Mesodermal cell (in vitro differentiated cells): ENCODE measurements around the gene ARHGAP23.

Experiments
- H3K27ac ChIP-seq: 2 replicates; pipeline ENCODE4 v1.7.0; 2013; ENCODE audit warnings: mild to moderate bottlenecking, low read depth, low read length, moderate library complexity; ENCODE audit not compliant: severe bottlenecking
- H3K36me3 ChIP-seq: 2 replicates; pipeline ENCODE4 v1.7.1; 2013; ENCODE audit warnings: mild to moderate bottlenecking, low read length, moderate library complexity; ENCODE audit not compliant: control insufficient read depth, insufficient read depth
- H3K4me1 ChIP-seq: one replicate; pipeline ENCODE4 v1.7.1; 2013; ENCODE audit warnings: mild to moderate bottlenecking, low read length; ENCODE audit not compliant: insufficient read depth, control insufficient read depth, poor library complexity, severe bottlenecking
- H3K4me3 ChIP-seq: 2 replicates; pipeline ENCODE4 v1.7.0; 2013; ENCODE audit warnings: low read length, control low read depth, mild to moderate bottlenecking; ENCODE audit not compliant: insufficient read depth, poor library complexity, severe bottlenecking; ENCODE audit errors: extremely low read depth
- H3K9me3 ChIP-seq: 2 replicates; pipeline ENCODE4 v1.7.1; 2013; ENCODE audit warnings: mild to moderate bottlenecking, low read length, moderate library complexity; ENCODE audit not compliant: control insufficient read depth
- WGBS, 2 experiments: methylation state at CpG; one replicate each; pipeline ENCODE4 v1.1.5; 2013; ENCODE audit warnings: missing lambda C conversion rate in 2 of 2; ENCODE audit not compliant: insufficient coverage in 2 of 2; 5-methylcytosine and 5-hydroxymethylcytosine counted together

ARHGAP23 gene

DNA sequence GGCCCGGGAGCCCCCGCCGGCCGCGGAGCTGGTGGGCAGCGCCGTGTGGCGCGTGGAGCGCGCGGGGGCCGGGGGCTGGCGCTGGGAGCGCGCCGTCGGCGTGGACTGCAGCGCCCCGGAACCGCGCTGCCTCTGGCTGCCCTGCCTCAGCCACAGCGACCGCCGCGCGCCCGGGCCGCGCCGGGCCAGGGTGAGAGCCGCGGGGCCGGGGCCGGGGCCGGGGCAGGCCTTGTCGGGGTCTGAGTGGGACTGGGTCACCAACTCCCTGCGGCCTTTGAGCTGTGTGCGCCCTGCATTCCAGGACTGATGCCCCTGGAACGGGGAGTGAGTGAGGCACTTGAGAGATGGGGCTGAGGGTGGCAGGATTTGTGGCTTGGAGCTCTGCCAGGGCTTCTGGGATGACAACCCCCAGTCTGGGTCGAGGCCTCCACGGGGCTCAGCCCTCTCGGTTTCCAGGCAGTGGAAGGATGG, 25.7 kb downstream of the ARHGAP23 start:
- Histone ChIP-seq H3K4me3 (peak overlapping the region; percentile 57), H3K36me3 (peaks cover 19% of the 10 kb centered on the region), H3K9me3 (no peaks in the 10 kb centered on the region), H3K27ac (no peak overlapping the region), H3K4me1 (peaks cover 57% of the 10 kb centered on the region)
- WGBS, 2 experiments = 3 to 6% methylated on average over 38 to 43 of the region's 44 CpGs

GRCh38 chr17:38454532-38454931, 26.3 kb downstream of the ARHGAP23 start:
- 12 to 24% methylated on average over 7 to 9 of the region's 12 CpGs for WGBS, 2 experiments
- Histone ChIP-seq H3K4me3 (peak overlapping the region; percentile 57), H3K9me3 (no peaks in the 10 kb centered on the region), H3K4me1 (peaks cover 53% of the 10 kb centered on the region), H3K36me3 (peaks cover 24% of the 10 kb centered on the region), H3K27ac (peak overlapping the region; percentile 73)

DNA sequence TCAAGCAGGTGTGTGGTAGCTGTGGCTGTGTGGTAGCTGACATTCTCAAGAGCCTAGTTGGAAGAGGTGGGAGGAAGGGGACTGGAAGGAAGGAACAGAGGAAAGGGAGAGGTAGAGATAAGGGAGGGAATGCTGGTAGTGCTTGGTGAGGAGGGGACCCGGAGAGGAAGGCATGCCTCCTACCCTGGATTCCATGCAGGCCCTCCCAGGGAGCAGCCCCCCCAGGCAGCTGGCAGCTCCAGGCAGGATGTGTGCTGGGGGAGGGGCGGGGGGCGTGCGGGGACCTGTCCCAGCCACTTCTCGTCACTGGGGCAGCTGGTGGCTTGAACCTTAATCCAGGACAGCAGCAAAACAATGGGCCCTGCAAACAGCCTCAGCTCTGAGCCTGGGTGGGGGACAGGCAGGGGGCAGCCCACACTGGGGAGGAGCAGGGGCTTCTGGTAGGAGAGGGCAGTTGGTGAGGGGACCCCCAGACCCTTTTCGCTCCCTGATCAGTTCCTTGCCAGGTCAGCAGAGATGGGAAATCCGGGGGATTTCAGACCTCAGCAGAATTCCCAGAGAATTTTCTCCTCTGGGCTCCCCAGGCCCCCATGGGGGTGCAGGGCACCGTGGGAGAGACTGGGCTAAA, 27.1 kb downstream of the ARHGAP23 start:
- peaks cover 33% of the 10 kb centered on the region for H3K36me3 ChIP-seq
- WGBS, 2 experiments = 61 to 69% methylated on average over 3 of the region's 8 CpGs
- H3K4me1 ChIP-seq = peaks cover 47% of the 10 kb centered on the region
- H3K4me3 ChIP-seq = peak overlapping the region; percentile 57
- no peaks in the 10 kb centered on the region for H3K9me3 ChIP-seq
- H3K27ac ChIP-seq = peak overlapping the region; percentile 73

DNA sequence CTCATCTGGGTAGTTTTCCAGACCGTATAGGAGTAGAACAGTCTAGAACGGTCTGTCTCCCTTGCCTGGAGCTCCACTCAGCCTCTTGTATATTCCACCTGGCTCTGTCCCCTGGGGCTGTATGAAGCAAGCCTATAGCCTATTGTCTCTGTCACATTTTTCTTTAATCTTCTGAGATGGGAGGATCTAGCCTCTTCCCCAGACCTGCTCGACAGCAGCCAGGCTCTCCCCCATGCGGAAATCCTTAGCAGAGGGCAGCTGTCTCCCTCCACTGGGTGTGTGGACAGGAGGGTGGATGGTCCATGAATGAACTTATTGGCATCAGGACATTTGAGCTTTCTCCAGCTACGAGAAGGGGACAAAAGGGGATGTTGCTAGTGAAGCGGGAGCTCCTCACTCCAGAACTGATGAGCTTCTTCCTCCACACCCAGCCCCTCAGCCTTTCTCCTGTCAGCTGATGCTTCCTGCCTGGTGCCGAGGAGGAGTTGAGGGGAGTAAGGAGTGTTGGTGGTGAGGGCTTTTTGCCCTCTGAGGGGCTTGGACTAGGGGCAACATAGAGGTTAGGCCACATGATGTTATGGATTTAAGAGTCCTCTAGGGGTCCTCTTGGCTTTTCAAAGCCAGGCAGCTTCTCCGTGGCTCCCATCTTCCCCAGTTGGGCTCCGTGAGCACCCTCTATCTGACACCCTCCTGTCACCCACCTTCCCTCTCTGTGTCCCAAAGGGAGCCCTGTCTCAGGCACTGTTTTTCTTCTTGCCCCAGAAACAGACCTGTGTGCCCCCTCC, 28.0 kb downstream of the ARHGAP23 start:
- peak overlapping the region; percentile 57 for H3K4me3 ChIP-seq
- peaks cover 45% of the 10 kb centered on the region for H3K4me1 ChIP-seq
- peak overlapping the region; percentile 36 for H3K27ac ChIP-seq
- 78 to 87% methylated on average over 6 of the region's 9 CpGs for WGBS, 2 experiments
- H3K9me3 ChIP-seq = no peaks in the 10 kb centered on the region
- peaks cover 41% of the 10 kb centered on the region for H3K36me3 ChIP-seq

- Histone ChIP-seq H3K9me3 (no peaks in the 10 kb centered on the region), H3K4me1 (peaks cover 43% of the 10 kb centered on the region), H3K36me3 (peaks cover 53% of the 10 kb centered on the region), H3K4me3 (no peak overlapping the region), H3K27ac (no peak overlapping the region)
- WGBS, 2 experiments = 95% methylated on average over 12 to 16 of the region's 18 CpGs
These were observed 29.5 kb downstream of the ARHGAP23 start for GRCh38 chr17:38457577-38458371.

DNA sequence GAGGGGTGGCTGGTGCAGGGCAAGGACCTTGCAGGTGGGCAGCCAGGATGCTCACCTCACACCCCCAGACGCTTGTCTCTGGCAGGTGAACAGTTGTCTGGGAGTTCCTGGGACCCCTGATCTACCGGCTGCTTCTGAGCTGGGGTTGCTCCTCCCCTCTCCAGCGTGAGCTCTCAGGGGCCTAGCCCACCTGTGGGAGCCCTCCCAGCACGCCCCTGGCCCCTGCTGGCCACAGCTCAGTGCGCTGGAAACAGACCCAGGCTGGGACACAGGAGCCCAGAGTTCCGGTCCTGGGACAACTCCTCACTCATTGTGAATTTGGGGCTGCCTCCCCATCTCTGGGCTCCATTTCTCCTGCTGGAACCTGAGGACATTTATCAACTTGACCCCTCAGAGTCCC, 30.3 kb downstream of the ARHGAP23 start:
- Histone ChIP-seq H3K36me3 (peaks cover 60% of the 10 kb centered on the region), H3K4me1 (peaks cover 43% of the 10 kb centered on the region), H3K4me3 (no peak overlapping the region), H3K27ac (no peak overlapping the region), H3K9me3 (no peaks in the 10 kb centered on the region)
- 84 to 91% methylated on average over 5 to 6 of the region's 6 CpGs for WGBS, 2 experiments

DNA sequence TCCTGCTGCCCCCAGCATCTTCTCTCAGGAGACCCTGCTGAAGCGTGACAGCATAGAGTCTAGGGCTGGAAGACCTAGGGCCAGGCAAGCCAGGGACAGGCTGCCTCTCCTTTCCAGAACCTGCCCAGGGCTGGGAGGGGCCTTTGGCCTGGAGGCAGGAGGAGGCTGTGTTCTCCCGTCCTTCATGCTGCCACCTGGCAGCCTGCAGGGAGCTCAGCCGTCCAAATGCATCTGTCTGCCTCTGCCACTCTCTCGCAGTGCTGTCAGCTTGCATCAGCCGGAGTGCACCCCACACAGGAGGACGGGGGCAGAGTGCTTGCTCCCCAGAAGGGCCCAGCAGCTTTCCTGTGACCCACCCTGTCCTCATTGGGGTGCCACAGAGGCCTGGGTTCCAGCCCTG, 31.3 kb downstream of the ARHGAP23 start:
- H3K4me1 ChIP-seq = peaks cover 53% of the 10 kb centered on the region
- no peak overlapping the region for H3K27ac ChIP-seq
- WGBS, 2 experiments = 79 to 81% methylated on average over 5 to 6 of the region's 6 CpGs
- no peak overlapping the region for H3K4me3 ChIP-seq
- peaks cover 68% of the 10 kb centered on the region for H3K36me3 ChIP-seq
- no peaks in the 10 kb centered on the region for H3K9me3 ChIP-seq

DNA sequence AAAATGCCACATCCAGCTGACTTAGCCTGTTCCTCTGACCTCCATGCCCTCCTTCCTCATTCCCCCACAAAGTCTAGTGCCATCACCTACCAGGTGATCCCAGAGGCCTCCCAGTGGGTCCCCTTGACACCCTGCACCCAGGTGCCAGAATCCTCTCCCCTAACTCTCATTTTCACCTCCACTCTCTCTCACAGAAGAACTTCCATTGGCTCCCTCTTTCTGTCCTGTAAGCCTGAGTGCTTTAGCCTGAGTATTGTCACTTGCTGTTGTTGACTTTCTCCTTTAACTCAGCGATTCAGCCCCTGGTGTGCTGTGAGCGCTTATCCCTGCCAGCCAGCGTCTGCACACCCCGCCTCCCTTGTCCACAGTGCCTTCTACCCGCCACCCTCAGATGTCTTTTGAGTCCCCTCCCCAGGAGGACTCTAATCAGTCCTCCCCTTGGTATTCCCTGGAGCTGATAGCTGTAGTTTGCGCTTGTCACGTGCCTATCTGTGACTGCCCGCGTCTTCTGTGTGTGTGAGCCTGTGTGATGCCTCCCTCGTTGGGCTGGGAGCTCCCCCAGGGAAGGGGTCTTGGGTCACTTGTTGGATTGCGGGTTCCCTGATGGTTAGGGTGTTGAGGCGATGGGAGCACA, 31.9 kb downstream of the ARHGAP23 start:
- WGBS, 2 experiments = 76 to 85% methylated on average over 8 of the region's 12 CpGs
- Histone ChIP-seq H3K9me3 (no peaks in the 10 kb centered on the region), H3K36me3 (peaks cover 71% of the 10 kb centered on the region), H3K4me3 (no peak overlapping the region), H3K4me1 (peaks cover 52% of the 10 kb centered on the region), H3K27ac (no peak overlapping the region)

GRCh38 chr17:38460716-38461630, 32.7 kb downstream of the ARHGAP23 start:
- H3K36me3 ChIP-seq = peaks cover 79% of the 10 kb centered on the region
- 94 to 97% methylated on average over 9 to 14 of the region's 19 CpGs for WGBS, 2 experiments
- H3K4me3 ChIP-seq = no peak overlapping the region
- H3K4me1 ChIP-seq = peaks cover 44% of the 10 kb centered on the region
- no peaks in the 10 kb centered on the region for H3K9me3 ChIP-seq
- no peak overlapping the region for H3K27ac ChIP-seq
